Sigmoid colon (tissue), 7 donors: ENCODE data around the gene GAN. TPM values are rescaled to one million over a fixed set of nuclear protein-coding genes. Genes with fewer than 3 reads are reported as not detected.

Experiments
- DNase-seq: peaks from one replicate; pipeline ENCODE4 v3.0.0-alpha.2; 2019
- H3K27ac ChIP-seq, 4 donors: fragments of 200-600 bp; sonication (generic); one replicate each; pipeline ENCODE4 v1.5.1; 2016 to 2019; ENCODE audit warnings: mild to moderate bottlenecking in 1 of 4
- H3K27me3 ChIP-seq, 3 donors: fragments of 200-600 bp; sonication (generic); one replicate each; pipeline ENCODE4 v1.5.1; 2019; ENCODE audit warnings: mild to moderate bottlenecking in 1 of 3
- H3K36me3 ChIP-seq, 4 donors: fragments of 200-600 bp; sonication (generic); one replicate each; pipeline ENCODE4 v1.5.1; 2016 to 2019
- H3K4me1 ChIP-seq, 4 donors: fragments of 200-600 bp; sonication (generic); one replicate each; pipeline ENCODE4 v1.5.1; 2017 to 2019
- H3K4me3 ChIP-seq, 4 donors: fragments of 200-600 bp; sonication (generic); one replicate each; pipeline ENCODE4 v1.5.1; 2017 to 2019; ENCODE audit warnings: mild to moderate bottlenecking in 2 of 4, moderate library complexity in 1 of 4
- H3K9me3 ChIP-seq, 4 donors: fragments of 200-600 bp in 3 of 4; sonication (generic) in 3 of 4; one replicate each; pipeline versions ENCODE4 v1.5.1 to v1.6.1; 2013 to 2019
- CTCF ChIP-seq, 4 experiments: fragments of 450-650 bp in 3 of 4; fragments of 200-600 bp in 1 of 4; IDR thresholded peaks; one replicate each; pipeline ENCODE4 v1.5.1; 2016 to 2019; ENCODE audit warnings: antibody characterized with exemption in 4 of 4, mild to moderate bottlenecking in 3 of 4, moderate library complexity in 2 of 4
- EP300 ChIP-seq, 4 donors: sonication (generic); formaldehyde crosslinking; IDR thresholded peaks; one replicate each; pipeline ENCODE4 v1.6.1; 2017; ENCODE audit warnings: antibody characterized with exemption in 4 of 4
- POLR2A ChIP-seq, 2 donors: fragments of 450-650 bp; IDR thresholded peaks; one replicate each; pipeline ENCODE4 v1.6.1; 2016; ENCODE audit warnings: antibody characterized with exemption in 2 of 2, mild to moderate bottlenecking in 2 of 2, moderate library complexity in 2 of 2
- POLR2AphosphoS5 ChIP-seq, 4 donors: sonication (generic); formaldehyde crosslinking; IDR thresholded peaks; one replicate each; pipeline ENCODE4 v1.6.1; 2017; ENCODE audit warnings: antibody characterized with exemption in 4 of 4
- WGBS, 2 donors: extraction: QIAGEN DNeasy Blood & Tissue Kit; methylation state at CpG; one replicate each; pipeline ENCODE4 v1.1.7; 2013; 5-methylcytosine and 5-hydroxymethylcytosine counted together
- intact Hi-C: fragments of 100-400 bp; cut with DNase I; formaldehyde crosslinking; loops from one replicate; pipeline ENCODE4 v1.15.1; 2023
- polyA plus RNA-seq, 3 donors: library from polyadenylated mRNA; stranded (reverse); fragments of 200-250 nt; gene quantifications; one replicate each; pipeline ENCODE4 v1.2.3, GENCODE V29; 2013
- total RNA-seq, 4 donors: library from RNA; depleted of rRNA; stranded (reverse); fragments of >200 nt; gene quantifications; one replicate each; pipeline ENCODE4 v1.1.0, GENCODE V29; 2016
- donor health status: healthy with polysubstance abuse.
- donor health status: Bipolar disorder and iron deficiency.
- donor health status: healthy.

The GAN gene
- total and polyA plus RNA-seq, 7 donors = 1.2 to 14.7 (median 9.1) TPM

- Histone ChIP-seq H3K9me3 (no peaks in the 10 kb centered on the region), H3K4me1 (peaks cover 0 to 14% (median 8%) of the 10 kb centered on the region in 4 donors), H3K27ac (no peak overlapping the region), H3K27me3 (no peaks in the 10 kb centered on the region), H3K36me3 (peaks cover 7 to 70% (median 13%) of the 10 kb centered on the region in 4 donors), H3K4me3 (no peak overlapping the region)
- WGBS, 2 donors = 60 to 62% methylated on average over 12 of the region's 12 CpGs
- intact Hi-C loops = loop anchor here (5.0 kb wide), 1 partner anchor 371 kb away; no protein-coding TSS in a partner anchor
- no peak for DNase-seq
- no peak for TF ChIP-seq POLR2AphosphoS5 (IDR thresholded peaks at IDR 0.05)
- no peak for TF ChIP-seq EP300 (IDR thresholded peaks at IDR 0.05)
- peak; percentile 46 to 72 (median 62) for TF ChIP-seq CTCF (IDR thresholded peaks at IDR 0.05)
- no peak for TF ChIP-seq POLR2A (IDR thresholded peaks at IDR 0.05)
These were observed 51.7 kb downstream of the GAN start for GRCh38 chr16:81366316-81366932.

- WGBS, 2 donors = 92 to 94% methylated on average over 6 of the region's 6 CpGs
- DNase-seq = no peak
- H3K4me3 ChIP-seq = no peak overlapping the region
- H3K36me3 ChIP-seq = peaks cover 7 to 84% (median 13%) of the 10 kb centered on the region in 4 donors
- H3K9me3 ChIP-seq = no peaks in the 10 kb centered on the region
- TF ChIP-seq EP300 (IDR thresholded peaks at IDR 0.05) = no peak
- no peak for TF ChIP-seq POLR2AphosphoS5 (IDR thresholded peaks at IDR 0.05)
- no peak for TF ChIP-seq CTCF (IDR thresholded peaks at IDR 0.05)
- TF ChIP-seq POLR2A (IDR thresholded peaks at IDR 0.05) = no peak
- H3K27ac ChIP-seq = no peak overlapping the region
- no peaks in the 10 kb centered on the region for H3K27me3 ChIP-seq
- intact Hi-C loops = loop anchor here (5.0 kb wide), 1 partner anchor 369 kb away; no protein-coding TSS in a partner anchor
- H3K4me1 ChIP-seq = peaks cover 0 to 3% (median under 1%) of the 10 kb centered on the region in 4 donors
These were observed 53.1 kb downstream of the GAN start for GRCh38 chr16:81367821-81368220.

GRCh38 chr16:81369888-81370504 lies 55.2 kb downstream of the GAN start:
- no peaks in the 10 kb centered on the region for H3K9me3 ChIP-seq
- 85% methylated on average over 4 of the region's 4 CpGs for WGBS, 2 donors
- intact Hi-C loops = loop anchor here (5.0 kb wide), 1 partner anchor 367 kb away; no protein-coding TSS in a partner anchor
- DNase-seq = no peak
- H3K27ac ChIP-seq = no peak overlapping the region
- H3K4me3 ChIP-seq = no peak overlapping the region
- H3K4me1 ChIP-seq = no peaks in the 10 kb centered on the region
- no peaks in the 10 kb centered on the region for H3K27me3 ChIP-seq
- no peak for TF ChIP-seq CTCF (IDR thresholded peaks at IDR 0.05)
- no peak for TF ChIP-seq POLR2A (IDR thresholded peaks at IDR 0.05)
- TF ChIP-seq EP300 (IDR thresholded peaks at IDR 0.05) = no peak
- TF ChIP-seq POLR2AphosphoS5 (IDR thresholded peaks at IDR 0.05) = no peak
- H3K36me3 ChIP-seq = peaks cover 4 to 77% (median 6%) of the 10 kb centered on the region in 4 donors

GRCh38 chr16:81371106-81371505 lies 56.3 kb downstream of the GAN start:
- 88 to 90% methylated on average over 1 of the region's 1 CpG for WGBS, 2 donors
- Histone ChIP-seq H3K36me3 (peaks cover 0 to 66% (median 3%) of the 10 kb centered on the region in 4 donors), H3K9me3 (no peaks in the 10 kb centered on the region), H3K27me3 (no peaks in the 10 kb centered on the region), H3K4me1 (no peaks in the 10 kb centered on the region), H3K4me3 (no peak overlapping the region), H3K27ac (no peak overlapping the region)
- no peak for DNase-seq
- intact Hi-C loops = no loop called here
- TF ChIP-seq POLR2A (IDR thresholded peaks at IDR 0.05) = no peak
- TF ChIP-seq POLR2AphosphoS5 (IDR thresholded peaks at IDR 0.05) = no peak
- no peak for TF ChIP-seq EP300 (IDR thresholded peaks at IDR 0.05)
- no peak for TF ChIP-seq CTCF (IDR thresholded peaks at IDR 0.05)
